Fibroblast of skin of left biceps (primary cell): ENCODE results near the gene ADARB2.
"Not testable (repeated sequence)": the region's sequence is repeated elsewhere in the genome, so short reads cannot be mapped to it uniquely, and the experiment has no call there.

Experiments used
- DNase-seq, 2 experiments: peaks; one replicate each; pipeline ENCODE4 v3.0.0-alpha.2; 2013; ENCODE audit warnings: low read depth in 2 of 2

Gene ADARB2

GRCh38 chr10:1737222-1738061 lies at the start of gene ADARB2:
TSS of gene ADARB2 (minus strand) at chr10:1737525.
- DNase-seq, result no peak

- no peak for DNase-seq
Measured at GRCh38 chr10:1785835-1786234, 48.5 kb upstream of the ADARB2 start.

GRCh38 chr10:1782841-1783240 lies 45.5 kb upstream of the ADARB2 start:
- no peak for DNase-seq

- no peak for DNase-seq
Measured at GRCh38 chr10:1779796-1780195, 42.5 kb upstream of the ADARB2 start.

- no peak for DNase-seq
Measured at GRCh38 chr10:1778375-1778969, 41.1 kb upstream of the ADARB2 start.

GRCh38 chr10:1776127-1776662 lies 38.9 kb upstream of the ADARB2 start:
- DNase-seq, result no peak

GRCh38 chr10:1774796-1775195 lies 37.5 kb upstream of the ADARB2 start:
- no peak for DNase-seq

GRCh38 chr10:1773204-1773603 lies 35.9 kb upstream of the ADARB2 start:
- DNase-seq, result not testable (repeated sequence)

GRCh38 chr10:1766049-1766448 lies 28.7 kb upstream of the ADARB2 start:
- no peak for DNase-seq

GRCh38 chr10:1762076-1762475 lies 24.8 kb upstream of the ADARB2 start:
- no peak for DNase-seq

GRCh38 chr10:1754506-1755153 lies 17.3 kb upstream of the ADARB2 start:
- no peak for DNase-seq

GRCh38 chr10:1752153-1752552 lies 14.8 kb upstream of the ADARB2 start:
- DNase-seq, result no peak

- DNase-seq, result no peak
Measured at GRCh38 chr10:1747590-1748157, 10.3 kb upstream of the ADARB2 start.

- no peak for DNase-seq
Measured at GRCh38 chr10:1746796-1747195, 9.5 kb upstream of the ADARB2 start.

GRCh38 chr10:1745780-1746456 lies 8.6 kb upstream of the ADARB2 start:
- DNase-seq, result no peak

- DNase-seq, result no peak
Measured at GRCh38 chr10:1744524-1744923, 7.2 kb upstream of the ADARB2 start.

- no peak for DNase-seq
Measured at GRCh38 chr10:1743141-1743540, 5.8 kb upstream of the ADARB2 start.

GRCh38 chr10:1741450-1741849 lies 4.1 kb upstream of the ADARB2 start:
- DNase-seq, result no peak

GRCh38 chr10:1739751-1740150 lies 2.4 kb upstream of the ADARB2 start:
- DNase-seq, result no peak

- no peak for DNase-seq
Measured at GRCh38 chr10:1738950-1739349, 1.6 kb upstream of the ADARB2 start.

GRCh38 chr10:1736972-1737221 lies 428 bp downstream of the ADARB2 start:
- DNase-seq, result no peak
